Measurements from ENCODE around the gene RELL2.
"Not testable (repeated sequence)": the region's sequence is repeated elsewhere in the genome, so short reads cannot be mapped to it uniquely, and the experiment has no call there.

Gene RELL2

GRCh38 chr5:141609921-141610320 lies 26.9 kb upstream of the RELL2 start:
- not testable (repeated sequence) for H3K4me1 ChIP-seq (ENCODE audit: insufficient read depth, low read length); H3K4me3 ChIP-seq (ENCODE audit: low read length); H3K9me3 ChIP-seq (ENCODE audit: low read length); H3K36me3 ChIP-seq (ENCODE audit: insufficient read depth, low read length); H2AFZ ChIP-seq (ENCODE audit: low read depth, low read length); H3K27me3 ChIP-seq (ENCODE audit: insufficient read depth, low read length)

- Histone ChIP-seq H3K9me3 (ENCODE audit: low read length) (peaks cover 6% of the 10 kb centered on the region), H3K4me3 (ENCODE audit: low read length) (no peak overlapping the region), H3K36me3 (ENCODE audit: insufficient read depth, low read length) (peaks cover 2% of the 10 kb centered on the region), H2AFZ (ENCODE audit: low read depth, low read length) (no peak overlapping the region), H3K27me3 (ENCODE audit: insufficient read depth, low read length) (no peaks in the 10 kb centered on the region), H3K4me1 (ENCODE audit: insufficient read depth, low read length) (peaks cover 6% of the 10 kb centered on the region)
These were observed 25.5 kb upstream of the RELL2 start for GRCh38 chr5:141611289-141611688.

- H3K27me3 ChIP-seq (ENCODE audit: insufficient read depth, low read length) = no peaks in the 10 kb centered on the region
- no peak overlapping the region for H3K4me3 ChIP-seq (ENCODE audit: low read length)
- H3K36me3 ChIP-seq (ENCODE audit: insufficient read depth, low read length) = peaks cover 2% of the 10 kb centered on the region
- H3K4me1 ChIP-seq (ENCODE audit: insufficient read depth, low read length) = peaks cover 17% of the 10 kb centered on the region
- H3K9me3 ChIP-seq (ENCODE audit: low read length) = peaks cover 7% of the 10 kb centered on the region
- no peak overlapping the region for H2AFZ ChIP-seq (ENCODE audit: low read depth, low read length)
These were observed 23.5 kb upstream of the RELL2 start for GRCh38 chr5:141613344-141613743.

- peaks cover 12% of the 10 kb centered on the region for H3K36me3 ChIP-seq (ENCODE audit: insufficient read depth, low read length)
- no peak overlapping the region for H2AFZ ChIP-seq (ENCODE audit: low read depth, low read length)
- H3K4me3 ChIP-seq (ENCODE audit: low read length) = no peak overlapping the region
- H3K9me3 ChIP-seq (ENCODE audit: low read length) = peaks cover 7% of the 10 kb centered on the region
- no peaks in the 10 kb centered on the region for H3K27me3 ChIP-seq (ENCODE audit: insufficient read depth, low read length)
- peaks cover 17% of the 10 kb centered on the region for H3K4me1 ChIP-seq (ENCODE audit: insufficient read depth, low read length)
These were observed 20.6 kb upstream of the RELL2 start for GRCh38 chr5:141615991-141616720.

DNA sequence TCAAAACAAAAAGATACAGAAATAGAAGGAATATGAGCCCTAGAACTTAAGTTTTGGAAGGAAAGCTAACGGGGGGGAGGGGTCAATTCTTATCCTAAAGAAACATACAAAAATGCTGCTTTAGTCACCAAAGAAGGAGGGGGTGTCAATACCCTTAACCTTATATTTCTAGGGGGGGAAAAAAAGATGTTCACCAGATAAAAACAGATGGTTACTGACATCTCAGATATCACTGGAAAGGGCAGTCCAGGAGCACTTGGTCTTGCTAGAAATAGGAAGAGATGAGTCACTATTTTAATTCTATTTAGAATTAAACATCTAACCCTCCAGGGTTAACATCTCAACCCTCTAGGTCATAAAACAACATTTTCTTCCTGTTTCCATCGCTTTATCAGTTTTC lies 19.7 kb upstream of the RELL2 start:
- H3K4me3 ChIP-seq (ENCODE audit: low read length) = peak overlapping the region; percentile 91
- no peak overlapping the region for H2AFZ ChIP-seq (ENCODE audit: low read depth, low read length)
- peaks cover 19% of the 10 kb centered on the region for H3K36me3 ChIP-seq (ENCODE audit: insufficient read depth, low read length)

DNA sequence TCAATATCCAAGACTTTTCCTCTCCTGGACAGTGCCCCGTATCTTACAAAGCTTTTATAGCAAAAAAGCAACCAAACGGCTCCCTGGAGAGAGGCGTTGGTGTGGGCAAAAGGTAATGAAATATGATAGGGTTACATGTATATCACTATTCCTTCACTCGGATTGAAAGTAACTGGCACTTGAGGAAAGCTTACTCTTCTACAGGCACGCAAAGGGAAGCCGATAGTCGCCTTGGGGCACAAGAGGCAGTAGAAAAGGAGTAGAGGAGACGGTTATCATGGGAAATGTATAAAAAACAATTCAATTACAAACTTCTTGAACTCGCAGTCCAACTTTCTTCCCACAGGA lies 19.1 kb upstream of the RELL2 start:
- peaks cover 17% of the 10 kb centered on the region for H3K4me1 ChIP-seq (ENCODE audit: insufficient read depth, low read length)
- peaks cover 7% of the 10 kb centered on the region for H3K9me3 ChIP-seq (ENCODE audit: low read length)
- H3K27me3 ChIP-seq (ENCODE audit: insufficient read depth, low read length) = no peaks in the 10 kb centered on the region
- H2AFZ ChIP-seq (ENCODE audit: low read depth, low read length) = peak overlapping the region; percentile 87
- H3K4me3 ChIP-seq (ENCODE audit: low read length) = peak overlapping the region; percentile 91
- H3K36me3 ChIP-seq (ENCODE audit: insufficient read depth, low read length) = peaks cover 21% of the 10 kb centered on the region

More for the DNA sequence above, 19.7 kb upstream of the RELL2 start:
- Histone ChIP-seq H3K27me3 (ENCODE audit: insufficient read depth, low read length) (no peaks in the 10 kb centered on the region), H3K9me3 (ENCODE audit: low read length) (peaks cover 7% of the 10 kb centered on the region), H3K4me1 (ENCODE audit: insufficient read depth, low read length) (peaks cover 17% of the 10 kb centered on the region)

DNA sequence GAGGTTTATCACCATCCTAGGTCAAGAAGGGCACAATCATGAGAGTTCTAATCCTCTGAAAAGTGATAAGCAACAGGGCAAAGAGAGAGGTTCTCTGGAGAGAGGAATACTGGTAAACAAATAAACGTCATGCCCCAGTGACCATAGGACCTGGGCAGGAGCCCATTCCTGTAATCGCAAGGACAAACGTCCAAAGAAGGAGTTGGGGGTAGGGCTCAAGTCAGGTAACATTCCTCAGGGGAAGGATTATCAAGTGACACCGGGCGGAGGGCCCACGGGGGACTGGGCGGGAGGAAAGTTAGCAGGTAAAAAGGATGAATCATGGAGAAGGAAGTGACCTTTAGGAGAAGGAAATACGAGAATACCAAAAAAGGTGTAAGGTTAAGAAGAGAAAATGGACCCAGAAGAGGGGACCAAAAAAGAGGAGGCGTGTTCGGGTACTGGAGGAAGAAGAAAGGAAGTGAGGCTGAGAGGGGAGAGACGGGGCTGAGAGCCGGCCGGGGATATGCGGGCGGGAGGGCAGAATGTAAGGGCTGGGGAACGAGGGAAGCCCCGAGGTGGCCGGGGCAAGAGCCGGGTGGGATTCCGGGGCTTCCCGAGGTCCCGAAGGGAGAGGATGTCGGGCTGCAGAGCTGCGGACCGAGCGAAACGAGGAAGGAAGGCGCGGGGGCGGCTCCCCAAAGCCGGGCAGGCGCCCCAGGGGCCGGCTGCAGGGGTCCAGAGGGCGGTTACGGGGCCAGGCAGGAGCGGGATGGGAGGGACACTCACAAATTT lies 18.6 kb upstream of the RELL2 start:
- H3K9me3 ChIP-seq (ENCODE audit: low read length) = peaks cover 7% of the 10 kb centered on the region
- H3K36me3 ChIP-seq (ENCODE audit: insufficient read depth, low read length) = peaks cover 24% of the 10 kb centered on the region
- no peaks in the 10 kb centered on the region for H3K27me3 ChIP-seq (ENCODE audit: insufficient read depth, low read length)
- H3K4me3 ChIP-seq (ENCODE audit: low read length) = peak overlapping the region; percentile 91
- H3K4me1 ChIP-seq (ENCODE audit: insufficient read depth, low read length) = peaks cover 17% of the 10 kb centered on the region
- H2AFZ ChIP-seq (ENCODE audit: low read depth, low read length) = peak overlapping the region; percentile 87

DNA sequence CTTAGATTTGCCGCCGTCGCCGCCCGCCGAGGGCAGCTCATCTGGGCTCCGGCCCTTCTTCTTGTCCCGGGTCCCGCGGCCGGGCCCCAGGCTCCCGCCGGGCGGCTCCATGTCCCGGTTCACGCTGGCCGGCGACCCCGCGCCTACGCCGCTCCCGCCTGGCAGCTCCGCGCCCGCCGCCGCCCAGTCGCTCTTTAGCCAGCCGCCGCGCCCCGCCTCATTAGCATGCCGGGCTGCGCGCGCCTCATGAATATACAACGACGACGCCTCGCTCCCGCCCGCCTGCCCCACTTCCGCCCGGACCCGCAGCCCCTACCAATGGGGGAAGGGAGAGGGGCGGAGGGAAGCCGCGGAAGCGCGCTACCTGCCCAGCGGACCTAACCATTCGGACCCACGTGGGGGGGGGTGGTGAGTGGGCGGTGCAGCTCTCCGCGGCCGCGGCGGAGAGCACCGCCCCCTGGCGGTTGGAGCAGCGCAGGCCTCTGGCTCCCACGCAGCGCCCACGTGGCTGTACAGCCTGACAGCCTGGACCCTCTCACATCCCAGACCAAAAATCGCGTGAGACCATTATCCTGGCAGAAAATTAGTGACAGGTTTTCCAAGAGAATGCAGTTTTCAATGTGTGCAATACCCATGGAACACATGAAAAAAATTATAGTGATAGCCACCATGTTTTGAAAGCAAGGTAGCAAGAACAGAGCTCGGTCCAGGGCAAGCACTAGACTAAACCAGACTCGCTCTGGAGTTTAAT lies 17.8 kb upstream of the RELL2 start, which contains the start of gene DIAPH1:
DIAPH1 (minus strand) TSS at position 197 of the 751 bp plus-strand sequence; CDS start at position 111, 86 bp downstream.
- Histone ChIP-seq H3K9me3 (ENCODE audit: low read length) (peaks cover 7% of the 10 kb centered on the region), H3K4me1 (ENCODE audit: insufficient read depth, low read length) (peaks cover 12% of the 10 kb centered on the region), H2AFZ (ENCODE audit: low read depth, low read length) (peak within 1 kb of the TSS; percentile 87), H3K27me3 (ENCODE audit: insufficient read depth, low read length) (no peaks in the 10 kb centered on the region), H3K4me3 (ENCODE audit: low read length) (peak within 1 kb of the TSS; percentile 91), H3K36me3 (ENCODE audit: insufficient read depth, low read length) (peaks cover 30% of the 10 kb centered on the region)

- Histone ChIP-seq H2AFZ (ENCODE audit: low read depth, low read length) (no peak overlapping the region), H3K36me3 (ENCODE audit: insufficient read depth, low read length) (peaks cover 64% of the 10 kb centered on the region), H3K4me1 (ENCODE audit: insufficient read depth, low read length) (no peaks in the 10 kb centered on the region), H3K4me3 (ENCODE audit: low read length) (no peak overlapping the region), H3K27me3 (ENCODE audit: insufficient read depth, low read length) (no peaks in the 10 kb centered on the region), H3K9me3 (ENCODE audit: low read length) (no peaks in the 10 kb centered on the region)
These were observed 13.6 kb upstream of the RELL2 start for GRCh38 chr5:141623186-141623585.

DNA sequence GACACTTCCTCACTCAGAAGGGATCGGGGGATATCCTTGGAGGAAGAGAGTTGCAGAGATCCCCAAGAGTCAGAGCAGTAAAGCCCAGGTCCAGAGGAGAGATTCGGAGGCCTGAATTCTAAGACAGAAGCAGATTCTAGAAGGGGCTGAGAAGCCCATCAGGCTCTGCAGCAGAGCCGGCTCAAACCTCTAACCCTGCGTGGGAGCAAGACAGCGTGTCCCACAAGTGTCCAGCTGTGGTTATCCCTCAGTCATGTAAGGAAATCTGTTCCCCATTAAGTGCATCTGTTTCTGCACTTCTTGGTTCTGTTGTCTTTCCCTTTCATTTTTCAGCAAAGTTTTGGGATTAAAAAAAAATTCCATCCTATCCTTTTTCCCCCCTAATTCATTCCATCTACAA lies 13.2 kb upstream of the RELL2 start:
- Histone ChIP-seq H3K27me3 (ENCODE audit: insufficient read depth, low read length) (no peaks in the 10 kb centered on the region), H3K4me3 (ENCODE audit: low read length) (no peak overlapping the region), H3K4me1 (ENCODE audit: insufficient read depth, low read length) (no peaks in the 10 kb centered on the region), H3K9me3 (ENCODE audit: low read length) (no peaks in the 10 kb centered on the region), H2AFZ (ENCODE audit: low read depth, low read length) (no peak overlapping the region), H3K36me3 (ENCODE audit: insufficient read depth, low read length) (peaks cover 66% of the 10 kb centered on the region)

- Histone ChIP-seq H3K9me3 (ENCODE audit: low read length) (no peaks in the 10 kb centered on the region), H3K27me3 (ENCODE audit: insufficient read depth, low read length) (no peaks in the 10 kb centered on the region), H3K4me3 (ENCODE audit: low read length) (no peak overlapping the region), H2AFZ (ENCODE audit: low read depth, low read length) (no peak overlapping the region), H3K36me3 (ENCODE audit: insufficient read depth, low read length) (peaks cover 75% of the 10 kb centered on the region), H3K4me1 (ENCODE audit: insufficient read depth, low read length) (no peaks in the 10 kb centered on the region)
These were observed 8.5 kb upstream of the RELL2 start for GRCh38 chr5:141628175-141628788.

GRCh38 chr5:141630570-141631140 lies 6.1 kb upstream of the RELL2 start:
- Histone ChIP-seq H3K9me3 (ENCODE audit: low read length) (no peaks in the 10 kb centered on the region), H3K36me3 (ENCODE audit: insufficient read depth, low read length) (peaks cover 60% of the 10 kb centered on the region), H3K27me3 (ENCODE audit: insufficient read depth, low read length) (no peaks in the 10 kb centered on the region), H2AFZ (ENCODE audit: low read depth, low read length) (no peak overlapping the region), H3K4me1 (ENCODE audit: insufficient read depth, low read length) (peaks cover 12% of the 10 kb centered on the region), H3K4me3 (ENCODE audit: low read length) (no peak overlapping the region)
